NCI-H748 (cell line): ENCODE data around the gene TSEN54.
"Not testable (repeated sequence)": the region's sequence is repeated elsewhere in the genome, so short reads cannot be mapped to it uniquely, and the experiment has no call there.

Experiments used
- DNase-seq: peaks from one replicate; lab custom pipeline; 2025; ENCODE audit not compliant: unreplicated experiment; lab: John Stamatoyannopoulos, UW

The TSEN54 gene

GRCh38 chr17:75516255-75516618, at the start of gene TSEN54:
TSS of gene TSEN54 (plus strand) at chr17:75516528. CDS start at chr17:75516561, 33 bp downstream.
- peak; percentile 84 for DNase-seq

- DNase-seq: no peak
Observed at GRCh38 chr17:75468291-75468754, 48.0 kb upstream of the TSEN54 start.

DNA sequence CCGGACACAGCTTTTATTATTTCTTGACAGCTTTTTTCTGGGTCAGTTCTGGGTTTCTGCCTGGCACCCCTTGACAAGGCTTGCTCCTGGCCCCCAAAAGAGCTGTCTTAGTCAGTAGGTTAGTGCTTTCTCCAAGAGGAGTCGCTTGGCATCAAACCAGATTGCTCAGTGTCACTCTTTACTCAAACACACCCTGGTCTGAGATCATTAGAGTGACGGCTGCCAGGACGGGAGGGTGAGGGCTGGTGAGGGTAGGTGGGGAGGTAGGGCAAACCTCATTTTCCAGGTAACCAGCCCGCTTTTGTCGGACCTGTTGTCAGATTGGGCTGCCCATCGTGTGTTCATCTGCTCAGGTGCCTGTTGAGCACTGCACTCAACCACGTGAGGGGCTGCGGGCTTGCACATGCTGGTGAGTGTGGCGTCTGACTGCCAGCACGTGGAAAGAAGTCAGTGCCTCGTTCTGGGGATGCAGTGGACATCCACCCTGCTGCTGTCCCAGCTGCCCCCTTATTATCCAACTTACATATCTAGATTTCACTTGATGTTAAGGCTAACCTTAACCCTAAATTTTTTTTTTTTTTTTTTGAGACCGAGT, 47.5 kb upstream of the TSEN54 start:
- no peak for DNase-seq

DNA sequence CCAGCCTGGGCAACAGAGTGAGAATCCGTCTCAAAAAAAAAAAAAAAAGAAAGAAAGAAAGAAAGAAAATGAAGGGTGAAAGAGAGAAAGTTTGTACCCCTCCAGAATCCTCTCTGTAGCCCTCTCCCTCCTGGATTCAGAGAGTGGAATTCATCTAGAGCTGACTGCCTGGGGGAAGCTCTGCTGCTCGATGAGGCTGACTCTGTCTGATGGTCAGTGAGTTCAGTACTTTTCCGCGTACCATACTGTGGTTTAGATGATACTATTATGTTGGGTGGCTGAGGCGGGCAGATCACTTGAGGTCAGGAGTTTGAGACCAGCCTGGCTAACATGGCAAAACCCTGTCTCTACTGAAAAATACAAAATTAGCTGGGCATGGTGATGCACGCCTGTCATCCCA, 45.1 kb upstream of the TSEN54 start:
- DNase-seq: no peak

DNA sequence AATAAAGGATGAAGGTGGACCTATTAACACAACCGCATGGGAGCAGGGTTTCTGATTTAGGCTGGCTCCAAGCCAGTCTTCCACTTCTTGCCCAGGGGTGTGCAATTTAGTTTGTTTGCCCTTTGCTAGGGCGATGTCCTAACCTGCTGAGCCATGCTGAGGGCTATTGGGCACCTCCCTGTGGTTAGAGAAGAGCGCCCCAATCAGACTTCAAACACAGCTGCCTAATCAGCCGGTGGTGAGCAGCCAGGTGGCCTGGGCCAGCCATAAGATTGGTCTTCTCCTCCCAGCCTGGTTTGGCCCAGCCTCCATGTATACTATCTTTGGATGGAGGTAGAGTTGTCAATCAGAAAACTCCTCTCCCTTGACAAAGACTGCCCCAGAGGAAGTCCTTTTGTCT, 44.2 kb upstream of the TSEN54 start:
- peak; percentile 64 for DNase-seq

- no peak for DNase-seq
Observed at GRCh38 chr17:75473246-75473645, 43.1 kb upstream of the TSEN54 start.

GRCh38 chr17:75474736-75475135, 41.6 kb upstream of the TSEN54 start:
- no peak for DNase-seq

GRCh38 chr17:75475144-75475835, 41.0 kb upstream of the TSEN54 start:
- DNase-seq: no peak

DNA sequence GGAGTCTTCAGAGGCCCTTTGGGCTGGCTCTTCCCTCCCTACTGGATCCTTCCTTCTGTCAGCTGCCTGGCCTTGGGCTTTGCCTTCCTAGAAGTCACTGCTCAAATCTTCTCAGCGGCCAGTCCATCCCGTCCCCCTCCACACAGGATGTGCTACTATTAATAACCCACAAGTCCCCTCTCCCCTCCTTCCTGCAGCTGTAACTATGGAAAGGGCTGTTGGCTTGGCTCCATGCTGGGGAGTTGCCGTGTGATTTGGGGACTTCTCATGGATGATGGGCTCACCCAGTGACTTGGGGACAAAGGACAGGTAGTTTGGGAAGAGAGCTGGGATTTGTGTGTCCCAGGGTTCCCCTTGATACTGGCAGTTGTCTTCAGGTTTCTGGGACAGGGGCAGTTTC, 40.5 kb upstream of the TSEN54 start:
- DNase-seq: no peak

GRCh38 chr17:75476271-75476671, 40.1 kb upstream of the TSEN54 start:
- DNase-seq: no peak

DNA sequence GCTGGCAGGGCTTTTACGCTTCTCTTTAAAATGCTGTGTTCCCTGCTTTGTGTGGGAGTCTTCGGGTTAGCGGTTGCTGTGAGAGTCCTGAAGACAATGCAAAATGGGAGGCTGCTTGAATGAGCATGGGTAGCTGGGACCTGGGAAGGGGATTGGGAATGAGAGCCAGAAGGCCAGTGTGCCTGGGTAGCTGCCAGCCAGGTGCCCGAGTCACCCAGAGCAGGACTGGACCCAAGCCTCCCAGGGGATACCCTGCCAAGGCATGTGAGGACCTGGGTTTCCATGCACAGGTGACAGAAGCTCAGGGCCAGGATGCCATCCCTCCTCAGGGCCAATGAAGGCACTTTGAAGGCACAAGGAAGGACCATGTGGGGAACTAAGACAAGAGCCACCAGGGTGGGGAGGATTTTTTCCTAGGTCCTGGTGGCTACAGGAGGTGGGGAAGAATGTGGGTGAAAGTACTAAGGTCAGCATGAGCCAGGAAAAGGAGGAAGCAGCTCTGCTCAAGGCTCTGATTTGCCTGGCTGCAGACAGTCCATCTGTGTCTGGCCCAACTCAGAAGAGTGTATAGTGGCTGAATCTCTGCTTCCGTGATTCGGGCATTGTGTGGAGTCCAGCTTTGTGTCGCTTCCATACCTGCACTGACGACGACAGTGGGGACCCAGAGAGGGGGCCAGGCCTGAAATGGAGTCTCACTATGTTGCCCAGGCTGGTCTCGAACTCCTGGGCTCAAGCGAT, 39.4 kb upstream of the TSEN54 start:
- no peak for DNase-seq

DNA sequence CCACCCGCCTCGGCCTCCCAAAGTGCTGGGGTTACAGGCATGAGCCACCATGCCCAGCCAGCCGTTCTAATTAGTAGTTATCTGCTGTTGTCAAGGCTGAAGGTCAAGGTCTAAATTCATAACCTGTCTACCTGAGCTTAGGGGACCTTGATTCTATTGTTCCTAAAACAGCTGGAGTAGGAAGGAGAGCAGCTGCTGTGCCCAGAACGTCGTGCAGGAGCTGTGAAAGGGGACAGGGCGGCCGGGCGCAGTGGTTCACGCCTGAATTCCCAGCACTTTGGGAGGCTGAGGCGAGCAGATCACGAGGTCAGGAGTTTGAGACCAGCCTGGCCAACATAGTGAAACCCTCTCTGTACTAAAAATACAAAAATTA, 38.9 kb upstream of the TSEN54 start:
- DNase-seq: not testable (repeated sequence)

- DNase-seq: no peak
Observed at GRCh38 chr17:75478508-75478907, 37.8 kb upstream of the TSEN54 start.

DNA sequence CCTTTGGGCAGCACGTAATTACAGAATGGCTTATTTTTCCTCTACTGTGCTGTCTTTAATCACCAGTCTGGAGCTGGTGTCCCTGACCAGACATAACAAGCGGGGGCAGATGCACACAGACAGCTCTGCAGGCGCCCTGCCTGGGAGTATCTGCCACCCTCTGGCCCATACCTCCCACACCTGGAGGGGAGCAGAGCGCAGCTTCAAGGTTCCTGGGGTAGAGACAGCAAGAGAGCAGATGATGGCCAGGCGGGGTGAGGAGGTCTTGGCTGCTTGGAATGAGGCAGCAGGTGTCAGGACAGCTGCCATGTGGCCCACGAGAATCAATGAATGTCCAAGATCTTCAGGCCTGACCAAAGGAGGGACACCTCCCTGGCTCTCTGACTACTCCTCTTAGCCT, 36.0 kb upstream of the TSEN54 start:
- DNase-seq: no peak

DNA sequence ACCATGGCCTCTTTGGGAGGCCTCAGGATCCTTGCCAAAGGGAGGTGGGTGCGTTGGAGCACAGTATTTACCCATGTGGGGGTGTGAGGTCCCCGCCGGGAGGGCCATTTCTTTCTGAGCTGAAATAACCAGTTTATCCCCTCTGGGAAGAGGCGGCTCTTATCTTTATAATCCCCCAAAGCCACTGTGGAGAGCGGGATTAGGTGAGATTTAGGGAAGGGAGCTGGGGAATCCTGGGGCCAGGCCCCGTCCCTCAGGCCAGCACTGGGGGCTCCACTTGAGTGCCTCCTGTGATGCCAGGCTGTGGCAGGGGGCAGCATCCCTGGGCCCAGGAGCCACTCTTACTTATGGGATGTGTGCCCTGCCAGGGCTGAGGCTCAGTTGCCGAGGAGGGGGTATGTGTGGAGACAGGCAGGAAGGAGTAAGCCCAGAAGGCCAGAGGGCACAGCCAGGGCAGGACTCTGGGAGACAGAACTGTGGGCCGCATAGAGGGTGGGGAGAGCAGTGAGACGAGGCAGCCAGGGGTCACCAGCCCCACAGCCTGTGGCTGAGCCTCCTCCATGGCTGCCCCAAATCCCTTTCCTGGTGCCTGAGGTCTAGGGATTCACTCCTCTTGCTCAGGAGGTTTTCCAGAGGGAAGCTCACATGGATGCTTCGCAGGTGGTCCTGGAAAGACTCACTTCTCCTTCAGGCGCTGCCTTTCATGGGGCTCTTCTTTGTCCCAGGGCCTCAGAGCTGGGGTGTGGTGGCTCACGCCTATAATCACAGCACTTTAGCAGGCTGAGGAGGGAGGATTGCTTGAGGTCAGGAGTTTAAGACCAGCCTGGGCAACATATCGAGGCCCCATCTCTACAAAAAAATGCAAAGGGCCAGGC, 34.9 kb upstream of the TSEN54 start:
- DNase-seq: no peak

GRCh38 chr17:75482098-75482942, 34.0 kb upstream of the TSEN54 start:
- no peak for DNase-seq

DNA sequence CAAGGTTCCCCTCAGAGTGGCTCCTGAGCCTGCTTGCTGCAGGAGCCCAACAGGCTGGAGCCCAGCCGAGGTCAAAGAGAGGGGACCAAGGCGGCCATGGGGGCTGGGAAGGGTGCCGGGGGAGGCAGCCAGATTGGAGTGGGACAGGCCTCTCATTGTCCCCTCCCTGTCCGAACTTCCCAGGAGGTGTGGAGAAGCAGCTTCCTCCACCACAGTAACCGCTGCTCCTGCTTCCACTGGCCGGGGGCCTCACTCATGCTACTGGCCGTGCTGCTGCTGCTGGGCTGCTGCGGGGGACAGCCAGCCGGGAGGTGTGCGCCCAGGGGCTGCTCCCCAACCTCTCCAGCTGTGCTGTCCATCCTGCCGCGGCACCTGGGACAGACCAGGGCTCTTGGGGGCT, 30.6 kb upstream of the TSEN54 start:
- no peak for DNase-seq

- no peak for DNase-seq
Observed at GRCh38 chr17:75486151-75486550, 30.2 kb upstream of the TSEN54 start.

DNA sequence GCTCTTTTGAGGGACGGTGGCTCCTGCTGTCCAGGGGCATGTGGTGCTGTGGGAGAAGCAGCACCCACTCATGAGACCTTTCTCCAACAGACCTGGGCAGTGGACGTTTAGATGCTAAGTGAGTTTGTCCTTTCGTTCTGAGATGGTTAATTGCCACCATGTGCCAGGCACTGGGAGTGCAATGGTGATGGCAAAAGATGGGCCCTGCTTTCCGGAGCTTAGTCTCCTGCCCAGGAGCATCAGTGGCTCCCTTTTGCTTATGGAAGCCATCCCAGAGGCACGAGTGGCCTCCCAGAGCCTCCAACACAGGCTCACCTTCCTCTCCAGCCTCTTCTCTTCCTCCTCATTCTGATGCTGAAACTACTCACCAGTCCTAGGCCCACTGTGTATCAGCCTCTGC, 29.4 kb upstream of the TSEN54 start:
- no peak for DNase-seq

DNA sequence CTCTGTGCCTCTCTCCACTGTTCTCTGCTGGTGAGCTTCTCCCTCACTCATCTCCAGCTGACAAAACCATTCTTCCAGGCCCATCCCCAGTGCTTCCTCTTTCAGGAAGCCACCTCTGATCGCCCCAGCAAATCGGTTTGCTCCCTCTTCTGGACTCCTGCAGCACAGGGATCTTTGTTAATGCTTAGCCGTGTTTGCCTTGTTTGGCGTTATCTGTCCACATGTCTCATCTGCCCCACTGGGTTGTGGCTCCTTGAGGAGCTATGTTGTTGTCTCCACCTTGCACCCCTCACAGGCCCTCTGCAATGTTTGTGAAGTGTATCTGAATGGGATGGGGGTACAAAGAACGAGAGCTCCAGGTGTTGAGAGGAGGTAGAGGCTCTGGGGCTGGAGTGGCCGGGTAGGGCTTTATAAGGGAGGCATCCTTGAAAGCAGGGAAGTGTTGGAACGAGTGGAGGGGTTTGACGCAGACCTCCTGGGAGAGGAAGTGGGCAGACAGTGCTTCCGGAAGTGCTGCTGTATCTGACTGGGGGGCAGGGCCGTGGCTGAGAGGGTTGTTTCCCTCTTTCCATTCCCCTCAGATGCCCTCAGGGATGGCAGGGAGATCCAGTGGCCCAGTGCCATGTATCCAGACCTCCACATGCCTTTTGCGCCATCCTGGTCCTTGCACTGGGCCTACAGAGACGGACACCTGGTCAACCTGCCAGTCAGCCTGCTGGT, 28.8 kb upstream of the TSEN54 start:
- DNase-seq: no peak
